WTC11 (cell line): Measurements from ENCODE around the gene BICDL2.

ENCODE experiments used
- CREB1 ChIP-seq: sonication (generic); formaldehyde crosslinking; IDR thresholded peaks from 2 replicates; pipeline ENCODE4 v1.8.0; 2023; ENCODE audit warnings: mild to moderate bottlenecking, missing genetic modification reagents
- EMX1 ChIP-seq: fragments of 250-450 bp; sonication (Bioruptor Pico); IDR thresholded peaks from 2 replicates; pipeline ENCODE4 v1.8.0; 2021; ENCODE audit warnings: mild to moderate bottlenecking
- ESRRA ChIP-seq: sonication (generic); formaldehyde crosslinking; IDR thresholded peaks from 2 replicates; pipeline ENCODE4 v1.8.1; 2022; ENCODE audit warnings: mild to moderate bottlenecking, missing genetic modification reagents, borderline replicate concordance
- GABPB1 ChIP-seq: sonication (generic); formaldehyde crosslinking; IDR thresholded peaks from 2 replicates; pipeline ENCODE4 v1.8.1; 2023; ENCODE audit warnings: mild to moderate bottlenecking, missing genetic modification reagents
- RORB ChIP-seq: fragments of 250-450 bp; sonication (Bioruptor Pico); IDR thresholded peaks from 2 replicates; pipeline ENCODE4 v1.9.0; 2021; ENCODE audit warnings: mild to moderate bottlenecking
- TP53 ChIP-seq: sonication (generic); formaldehyde crosslinking; IDR thresholded peaks from 2 replicates; pipeline ENCODE4 v1.8.1; 2023; ENCODE audit warnings: mild to moderate bottlenecking, missing genetic modification reagents
- ZNF416 ChIP-seq: fragments of 250-450 bp; sonication (Bioruptor Pico); IDR thresholded peaks from 2 replicates; pipeline ENCODE4 v1.9.0; 2021; ENCODE audit warnings: mild to moderate bottlenecking, inconsistent platforms
- TF ChIP-seq, protein P1 (sequence below): sonication (generic); formaldehyde crosslinking; IDR thresholded peaks from 2 replicates; pipeline ENCODE4 v1.8.1; 2023; ENCODE audit warnings: mild to moderate bottlenecking, moderate library complexity, missing genetic modification reagents
- TF ChIP-seq, protein P2 (sequence below): fragments of 200-600 bp; IDR thresholded peaks from 2 replicates; pipeline ENCODE4 v1.8.0; 2022; ENCODE audit warnings: antibody characterized with exemption
- TF ChIP-seq, protein P3 (sequence below): sonication (generic); formaldehyde crosslinking; conservative IDR thresholded peaks from 2 replicates; pipeline ENCODE4 v1.8.1; 2022; ENCODE audit warnings: mild to moderate bottlenecking, missing genetic modification reagents
- TF ChIP-seq, protein P4 (sequence below): sonication (generic); formaldehyde crosslinking; IDR thresholded peaks from 2 replicates; pipeline ENCODE4 v1.8.1; 2022; ENCODE audit warnings: missing genetic modification reagents, borderline replicate concordance

DNA sequence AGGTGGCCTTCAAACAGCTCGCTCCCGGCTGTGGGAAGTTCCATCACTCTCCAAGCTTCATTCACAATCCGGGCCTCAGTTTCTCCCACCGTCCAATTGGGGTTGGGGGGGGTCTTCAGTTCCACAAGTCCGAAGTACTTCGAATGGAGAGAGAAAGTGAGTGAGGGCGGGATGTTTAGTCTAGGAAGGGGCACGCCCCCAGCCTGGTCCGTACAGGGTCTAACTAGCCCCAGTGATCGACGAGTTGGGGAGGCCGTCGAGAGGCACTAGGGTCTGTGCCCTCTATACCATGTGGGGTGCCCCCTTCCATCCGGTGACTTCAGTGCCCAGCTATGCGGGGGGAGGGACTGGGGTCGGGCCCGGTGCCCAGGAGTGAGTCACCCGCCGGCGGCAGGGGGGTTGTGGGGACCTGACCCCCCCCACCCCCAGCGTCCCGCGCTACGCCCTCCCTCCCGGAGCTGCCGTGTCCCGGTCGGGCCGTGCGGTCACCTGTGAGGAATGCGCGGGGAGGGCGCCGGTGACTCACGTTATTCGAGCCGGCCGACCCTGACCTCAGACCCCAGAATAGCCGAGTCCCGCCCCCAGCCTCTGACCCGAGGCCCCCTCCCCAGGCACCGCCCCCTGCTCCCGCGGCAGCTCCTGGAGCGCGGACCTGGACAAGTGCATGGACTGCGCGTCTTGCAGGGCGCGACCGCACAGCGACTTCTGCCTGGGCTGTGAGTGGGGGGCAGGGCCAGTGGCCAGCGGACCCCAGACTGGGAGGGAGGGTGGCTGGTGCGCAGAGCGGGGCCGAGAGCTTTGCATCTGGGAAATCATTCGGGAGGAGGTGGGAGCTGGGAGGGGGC, 15.9 kb downstream of the BICDL2 start:
- TF ChIP-seq, protein P1, sequence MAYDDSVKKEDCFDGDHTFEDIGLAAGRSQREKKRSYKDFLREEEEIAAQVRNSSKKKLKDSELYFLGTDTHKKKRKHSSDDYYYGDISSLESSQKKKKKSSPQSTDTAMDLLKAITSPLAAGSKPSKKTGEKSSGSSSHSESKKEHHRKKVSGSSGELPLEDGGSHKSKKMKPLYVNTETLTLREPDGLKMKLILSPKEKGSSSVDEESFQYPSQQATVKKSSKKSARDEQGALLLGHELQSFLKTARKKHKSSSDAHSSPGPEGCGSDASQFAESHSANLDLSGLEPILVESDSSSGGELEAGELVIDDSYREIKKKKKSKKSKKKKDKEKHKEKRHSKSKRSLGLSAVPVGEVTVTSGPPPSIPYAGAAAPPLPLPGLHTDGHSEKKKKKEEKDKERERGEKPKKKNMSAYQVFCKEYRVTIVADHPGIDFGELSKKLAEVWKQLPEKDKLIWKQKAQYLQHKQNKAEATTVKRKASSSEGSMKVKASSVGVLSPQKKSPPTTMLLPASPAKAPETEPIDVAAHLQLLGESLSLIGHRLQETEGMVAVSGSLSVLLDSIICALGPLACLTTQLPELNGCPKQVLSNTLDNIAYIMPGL (CRISPR knock-in tag), result peak; percentile 56; the same call in 1 of the 2 replicates
- TF ChIP-seq, protein P2, sequence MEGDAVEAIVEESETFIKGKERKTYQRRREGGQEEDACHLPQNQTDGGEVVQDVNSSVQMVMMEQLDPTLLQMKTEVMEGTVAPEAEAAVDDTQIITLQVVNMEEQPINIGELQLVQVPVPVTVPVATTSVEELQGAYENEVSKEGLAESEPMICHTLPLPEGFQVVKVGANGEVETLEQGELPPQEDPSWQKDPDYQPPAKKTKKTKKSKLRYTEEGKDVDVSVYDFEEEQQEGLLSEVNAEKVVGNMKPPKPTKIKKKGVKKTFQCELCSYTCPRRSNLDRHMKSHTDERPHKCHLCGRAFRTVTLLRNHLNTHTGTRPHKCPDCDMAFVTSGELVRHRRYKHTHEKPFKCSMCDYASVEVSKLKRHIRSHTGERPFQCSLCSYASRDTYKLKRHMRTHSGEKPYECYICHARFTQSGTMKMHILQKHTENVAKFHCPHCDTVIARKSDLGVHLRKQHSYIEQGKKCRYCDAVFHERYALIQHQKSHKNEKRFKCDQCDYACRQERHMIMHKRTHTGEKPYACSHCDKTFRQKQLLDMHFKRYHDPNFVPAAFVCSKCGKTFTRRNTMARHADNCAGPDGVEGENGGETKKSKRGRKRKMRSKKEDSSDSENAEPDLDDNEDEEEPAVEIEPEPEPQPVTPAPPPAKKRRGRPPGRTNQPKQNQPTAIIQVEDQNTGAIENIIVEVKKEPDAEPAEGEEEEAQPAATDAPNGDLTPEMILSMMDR, result no peak
- TF ChIP-seq EMX1 (CRISPR knock-in tag) (no peak), ZNF416 (no peak), CREB1 (no peak), ESRRA (CRISPR knock-in tag) (no peak), GABPB1 (CRISPR knock-in tag) (no peak), TP53 (peak; percentile 45; the same call in 1 of the 2 replicates), RORB (no peak)
- TF ChIP-seq, protein P3, sequence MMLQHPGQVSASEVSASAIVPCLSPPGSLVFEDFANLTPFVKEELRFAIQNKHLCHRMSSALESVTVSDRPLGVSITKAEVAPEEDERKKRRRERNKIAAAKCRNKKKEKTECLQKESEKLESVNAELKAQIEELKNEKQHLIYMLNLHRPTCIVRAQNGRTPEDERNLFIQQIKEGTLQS (CRISPR knock-in tag), result no peak
- TF ChIP-seq, protein P4, sequence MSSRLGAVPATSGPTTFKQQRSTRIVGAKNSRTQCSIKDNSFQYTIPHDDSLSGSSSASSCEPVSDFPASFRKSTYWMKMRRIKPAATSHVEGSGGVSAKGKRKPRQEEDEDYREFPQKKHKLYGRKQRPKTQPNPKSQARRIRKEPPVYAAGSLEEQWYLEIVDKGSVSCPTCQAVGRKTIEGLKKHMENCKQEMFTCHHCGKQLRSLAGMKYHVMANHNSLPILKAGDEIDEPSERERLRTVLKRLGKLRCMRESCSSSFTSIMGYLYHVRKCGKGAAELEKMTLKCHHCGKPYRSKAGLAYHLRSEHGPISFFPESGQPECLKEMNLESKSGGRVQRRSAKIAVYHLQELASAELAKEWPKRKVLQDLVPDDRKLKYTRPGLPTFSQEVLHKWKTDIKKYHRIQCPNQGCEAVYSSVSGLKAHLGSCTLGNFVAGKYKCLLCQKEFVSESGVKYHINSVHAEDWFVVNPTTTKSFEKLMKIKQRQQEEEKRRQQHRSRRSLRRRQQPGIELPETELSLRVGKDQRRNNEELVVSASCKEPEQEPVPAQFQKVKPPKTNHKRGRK, result no peak
